Stimulated activated CD4-positive, alpha-beta T cell treated with anti-CD3 and anti-CD28 coated beads, TNF-alpha, amount 100 ng/mL, for 48 hours (primary cell): ENCODE results near the gene STX2.
"Not testable (repeated sequence)": the region's sequence is repeated elsewhere in the genome, so short reads cannot be mapped to it uniquely, and the experiment has no call there.

Source experiments
- DNase-seq, 3 donors: peaks; one replicate each; pipeline ENCODE4 v3.0.0-alpha.2; 2020; ENCODE audit warnings: low read depth in 3 of 3

STX2 gene

GRCh38 chr12:130838951-130839769 is at the start of gene STX2:
TSS of gene STX2 (minus strand) at chr12:130839250. CDS start at chr12:130839099, 151 bp downstream.
- DNase-seq = peak; percentile 74 to 83 (median 81)

GRCh38 chr12:130887190-130887589 is 48.1 kb upstream of the STX2 start:
- DNase-seq = not testable (repeated sequence)

- no peak for DNase-seq
These were observed 42.5 kb upstream of the STX2 start for GRCh38 chr12:130881548-130881947.

GRCh38 chr12:130881046-130881445 is 42.0 kb upstream of the STX2 start:
- DNase-seq = no peak

GRCh38 chr12:130880411-130880885 is 41.4 kb upstream of the STX2 start:
- DNase-seq = no peak

GRCh38 chr12:130879781-130880389 is 40.8 kb upstream of the STX2 start:
- DNase-seq = no peak

- DNase-seq = no peak
These were observed 40.2 kb upstream of the STX2 start for GRCh38 chr12:130879212-130879686.

GRCh38 chr12:130878193-130879185 is 39.4 kb upstream of the STX2 start:
- no peak for DNase-seq

- DNase-seq = no peak
These were observed 38.3 kb upstream of the STX2 start for GRCh38 chr12:130877333-130877732.

GRCh38 chr12:130876758-130877157 is 37.7 kb upstream of the STX2 start:
- DNase-seq = no peak

- no peak for DNase-seq
These were observed 37.2 kb upstream of the STX2 start for GRCh38 chr12:130876297-130876696.

- not testable (repeated sequence) for DNase-seq
These were observed 36.7 kb upstream of the STX2 start for GRCh38 chr12:130875708-130876107.

GRCh38 chr12:130875193-130875592 is 36.1 kb upstream of the STX2 start:
- DNase-seq = no peak

- DNase-seq = no peak
These were observed 35.6 kb upstream of the STX2 start for GRCh38 chr12:130874696-130875095.

GRCh38 chr12:130873825-130874224 is 34.8 kb upstream of the STX2 start:
- DNase-seq = no peak

- DNase-seq = no peak
These were observed 34.2 kb upstream of the STX2 start for GRCh38 chr12:130873106-130873795.

- no peak for DNase-seq
These were observed 33.4 kb upstream of the STX2 start for GRCh38 chr12:130872179-130873096.

- peak; percentile 86 to 92 (median 90) for DNase-seq
These were observed 32.5 kb upstream of the STX2 start, which contains the start of gene RAN for GRCh38 chr12:130871286-130872178. TSS of gene RAN (plus strand) at chr12:130872066. CDS start at chr12:130872594, 528 bp downstream.
